Psoas muscle (tissue), 8 donors: ENCODE measurements around the gene LYPLA2. TPM values are rescaled to one million over a fixed set of nuclear protein-coding genes. Genes with fewer than 3 reads are reported as not detected.
"Not testable (repeated sequence)": the region's sequence is repeated elsewhere in the genome, so short reads cannot be mapped to it uniquely, and the experiment has no call there.

Experiments used
- ATAC-seq, 4 donors: fragments of 200-7000 bp; cut with Tn5 transposase; one replicate each; pipeline ENCODE4 v1.9.1; 2020; ENCODE audit warnings: moderate library complexity in 3 of 4, mild to moderate bottlenecking in 2 of 4
- DNase-seq, 2 donors: peaks; one replicate each; pipeline ENCODE4 v3.0.0-alpha.2; 2020
- H3K27ac ChIP-seq: fragments of 200-600 bp; one replicate; pipeline ENCODE4 v1.8.0; 2022
- H3K27me3 ChIP-seq, 3 donors: fragments of 200-600 bp in 1 of 3; one replicate each; pipeline versions ENCODE4 v1.6.1 to v1.8.0; 2013 to 2022; ENCODE audit warnings: low read length in 2 of 3, mild to moderate bottlenecking in 2 of 3, moderate library complexity in 1 of 3; ENCODE audit not compliant: insufficient read depth in 3 of 3
- H3K36me3 ChIP-seq, 2 donors: fragments of 200-600 bp in 1 of 2; one replicate each; pipeline versions ENCODE4 v1.6.1 to v1.8.0; 2013 to 2022; ENCODE audit warnings: low read depth in 1 of 2, mild to moderate bottlenecking in 1 of 2, moderate library complexity in 1 of 2; ENCODE audit not compliant: insufficient read depth in 1 of 2
- H3K4me1 ChIP-seq: fragments of 200-600 bp; one replicate; pipeline ENCODE4 v1.8.0; 2022
- H3K4me3 ChIP-seq: fragments of 200-600 bp; one replicate; pipeline ENCODE4 v1.8.0; 2022; ENCODE audit warnings: mild to moderate bottlenecking
- H3K9me3 ChIP-seq: fragments of 200-600 bp; one replicate; pipeline ENCODE4 v1.8.0; 2022
- WGBS, 3 donors: extraction: QIAGEN DNeasy Blood & Tissue Kit; methylation state at CpG; one replicate each; pipeline versions ENCODE4 v1.1.6 to v1.1.7; 2013; 5-methylcytosine and 5-hydroxymethylcytosine counted together
- intact Hi-C, 2 donors: fragments of 100-400 bp; cut with DNase I; formaldehyde crosslinking; loops; one replicate each; pipeline versions ENCODE4 v1.11.0 to v1.14.2; 2022
- polyA plus RNA-seq, 3 donors: library from polyadenylated mRNA; stranded (reverse); fragments of 200-250 nt; gene quantifications; one replicate each; pipeline ENCODE4 v1.2.3, GENCODE V29; 2013
- total RNA-seq, 4 donors: library from RNA; stranded (reverse); fragmentation: NEBNext Ultra II Directional in 2 of 4; extraction: Animal tissue kit (Norgen Biotek cat#: 25700) in 2 of 4; gene quantifications; one replicate each; pipeline versions ENCODE4 v1.2.1 to v1.2.4, GENCODE V29; 2021 to 2023
- TF ChIP-seq, protein P1 (sequence below): fragments of 200-600 bp; IDR thresholded peaks from one replicate; pipeline ENCODE4 v1.8.0; 2022; ENCODE audit warnings: antibody characterized with exemption
- donor health status: healthy with polysubstance abuse.
- donor health status: DM: no; HTN: no; CAD: no; lungs with moderate emphysema.
- donor health status: Bipolar disorder and iron deficiency.
- donor health status: healthy.
- donor health status: DM: yes; HTN: yes; CAD: no.
- donor health status: DM: no; HTN: no; CAD: no.
- donor health status: DM: no; HTN: no; CAD: no.
- donor health status: DM: yes; HTN: yes; CAD: no.

Gene LYPLA2
- total and polyA plus RNA-seq, 7 donors, result 24.0 to 97.6 (median 35.2) TPM

DNA sequence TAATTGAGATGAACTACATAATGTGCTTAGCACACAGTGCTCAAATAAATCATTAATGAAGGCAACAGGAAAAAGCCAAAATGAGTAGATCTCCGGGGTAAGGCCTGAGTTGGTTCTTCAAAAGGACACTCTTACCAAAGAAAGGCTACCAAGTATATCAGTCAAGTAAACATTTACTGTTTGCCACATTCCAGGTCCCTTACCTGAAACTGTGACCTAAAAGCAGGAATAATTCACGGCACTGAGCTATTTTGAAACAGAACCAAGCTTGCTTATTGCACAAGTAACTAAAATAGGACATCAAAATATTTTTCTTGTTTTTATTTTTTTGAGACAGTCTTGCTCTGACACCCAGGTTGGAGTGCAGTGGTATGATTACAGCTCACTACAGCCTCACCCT, 14.7 kb upstream of the LYPLA2 start:
- ATAC-seq, result no peak
- intact Hi-C loops, result loop anchor here in 1 of 2 donors (5.0 kb wide), 1 partner anchor 141 kb away; no protein-coding TSS in a partner anchor
- Histone ChIP-seq H3K27ac (no peak overlapping the region), H3K36me3 (peaks cover 5 to 23% of the 10 kb centered on the region in 2 donors), H3K4me3 (no peak overlapping the region), H3K4me1 (peaks cover 37% of the 10 kb centered on the region), H3K9me3 (no peaks in the 10 kb centered on the region), H3K27me3 (no peaks in the 10 kb centered on the region)
- TF ChIP-seq, protein P1, sequence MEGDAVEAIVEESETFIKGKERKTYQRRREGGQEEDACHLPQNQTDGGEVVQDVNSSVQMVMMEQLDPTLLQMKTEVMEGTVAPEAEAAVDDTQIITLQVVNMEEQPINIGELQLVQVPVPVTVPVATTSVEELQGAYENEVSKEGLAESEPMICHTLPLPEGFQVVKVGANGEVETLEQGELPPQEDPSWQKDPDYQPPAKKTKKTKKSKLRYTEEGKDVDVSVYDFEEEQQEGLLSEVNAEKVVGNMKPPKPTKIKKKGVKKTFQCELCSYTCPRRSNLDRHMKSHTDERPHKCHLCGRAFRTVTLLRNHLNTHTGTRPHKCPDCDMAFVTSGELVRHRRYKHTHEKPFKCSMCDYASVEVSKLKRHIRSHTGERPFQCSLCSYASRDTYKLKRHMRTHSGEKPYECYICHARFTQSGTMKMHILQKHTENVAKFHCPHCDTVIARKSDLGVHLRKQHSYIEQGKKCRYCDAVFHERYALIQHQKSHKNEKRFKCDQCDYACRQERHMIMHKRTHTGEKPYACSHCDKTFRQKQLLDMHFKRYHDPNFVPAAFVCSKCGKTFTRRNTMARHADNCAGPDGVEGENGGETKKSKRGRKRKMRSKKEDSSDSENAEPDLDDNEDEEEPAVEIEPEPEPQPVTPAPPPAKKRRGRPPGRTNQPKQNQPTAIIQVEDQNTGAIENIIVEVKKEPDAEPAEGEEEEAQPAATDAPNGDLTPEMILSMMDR, result no peak
- DNase-seq, result no peak
- WGBS, 3 donors, result 79 to 87% (median 83%) methylated on average over 2 of the region's 2 CpGs

DNA sequence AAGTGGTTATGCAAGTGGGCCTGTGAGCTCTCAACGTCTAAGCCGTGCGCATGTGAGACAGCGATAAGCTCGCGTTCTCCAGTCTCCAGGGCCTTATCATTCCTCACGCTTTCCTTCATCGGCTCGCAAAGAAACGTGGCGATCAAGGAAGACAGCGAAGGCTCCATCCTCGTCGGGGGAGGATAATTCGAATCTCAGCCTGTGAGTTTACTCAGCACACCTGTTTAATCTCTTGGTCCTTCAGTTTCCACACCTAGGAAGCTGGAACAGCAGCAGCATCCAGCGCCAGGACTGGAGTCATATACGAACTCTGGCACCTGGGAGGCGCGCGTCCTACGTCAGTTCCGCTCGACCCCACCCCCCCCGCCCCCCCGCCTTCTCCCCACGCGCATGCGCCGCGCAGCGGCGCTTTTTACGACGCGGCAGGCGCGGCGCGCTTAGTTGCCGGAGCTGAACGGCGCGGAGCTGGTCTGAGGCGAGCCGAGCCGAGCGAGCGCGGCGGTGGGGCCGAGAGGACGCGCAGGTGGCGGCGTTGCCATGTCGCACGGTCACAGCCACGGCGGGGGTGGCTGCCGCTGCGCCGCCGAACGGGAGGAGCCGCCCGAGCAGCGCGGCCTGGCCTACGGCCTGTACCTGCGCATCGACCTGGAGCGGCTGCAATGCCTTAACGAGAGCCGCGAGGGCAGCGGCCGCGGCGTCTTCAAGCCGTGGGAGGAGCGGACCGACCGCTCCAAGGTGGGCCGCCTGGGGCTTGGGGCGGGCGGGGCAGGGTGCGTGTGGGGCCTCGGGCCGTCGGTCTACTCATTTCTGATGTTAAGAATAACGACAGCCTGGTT, 12.7 kb upstream of the LYPLA2 start, which contains the start of gene PITHD1:
TSS of gene PITHD1 (plus strand) at position 440 of the 836 bp plus-strand sequence. CDS start at position 538, 98 bp downstream.
- 0 to 1% (median 0%) methylated on average over 76 to 89 of the region's 91 CpGs for WGBS, 3 donors
- Histone ChIP-seq H3K9me3 (no peaks in the 10 kb centered on the region), H3K27ac (peak within 1 kb of the TSS; percentile 92), H3K4me3 (peak within 1 kb of the TSS; percentile 78), H3K36me3 (peaks cover 5 to 34% of the 10 kb centered on the region in 2 donors), H3K4me1 (peaks cover 33% of the 10 kb centered on the region), H3K27me3 (no peaks in the 10 kb centered on the region)
- TF ChIP-seq, protein P1, result no peak
- intact Hi-C loops, result loop anchor here in 1 of 2 donors (5.0 kb wide), 1 partner anchor 139 kb away; no protein-coding TSS in a partner anchor
- ATAC-seq, result peak; percentile 88 to 93 (median 92)
- DNase-seq, result peak; percentile 81 to 91

DNA sequence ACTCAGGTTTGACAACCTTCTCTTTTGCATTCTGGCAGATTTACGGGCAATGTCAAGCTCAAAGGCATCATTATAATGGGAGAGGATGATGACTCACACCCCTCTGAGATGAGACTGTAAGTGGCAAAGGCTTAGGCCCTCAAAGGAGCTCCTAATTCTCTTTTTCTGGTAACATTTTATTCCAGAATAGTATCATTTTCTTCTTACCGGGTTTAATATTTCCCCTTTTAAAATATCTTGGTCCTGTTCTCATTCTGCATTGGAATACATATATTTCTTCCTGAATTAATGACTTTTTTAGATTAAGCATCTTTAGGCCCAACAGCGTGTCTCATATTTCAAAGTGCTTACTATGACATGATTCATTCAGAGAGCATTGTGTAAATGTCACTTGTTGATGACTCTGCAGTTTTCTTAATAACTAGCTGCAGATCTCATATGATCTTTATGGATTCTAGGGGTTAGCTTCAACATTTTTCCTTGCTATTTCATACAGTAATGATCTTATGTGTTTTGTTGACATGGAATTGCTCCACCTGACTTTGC, 11.0 kb upstream of the LYPLA2 start:
- intact Hi-C loops, result loop anchor here in 1 of 2 donors (5.0 kb wide), 1 partner anchor 137 kb away; no protein-coding TSS in a partner anchor
- peaks cover 33% of the 10 kb centered on the region for H3K4me1 ChIP-seq
- TF ChIP-seq, protein P1, result no peak
- 78 to 79% (median 78%) methylated on average over 3 of the region's 3 CpGs for WGBS, 3 donors
- H3K27me3 ChIP-seq, result no peaks in the 10 kb centered on the region
- no peak for ATAC-seq
- peak overlapping the region; percentile 92 for H3K27ac ChIP-seq
- H3K36me3 ChIP-seq, result peaks cover 8 to 50% of the 10 kb centered on the region in 2 donors
- peak overlapping the region; percentile 78 for H3K4me3 ChIP-seq
- H3K9me3 ChIP-seq, result no peaks in the 10 kb centered on the region
- no peak for DNase-seq

DNA sequence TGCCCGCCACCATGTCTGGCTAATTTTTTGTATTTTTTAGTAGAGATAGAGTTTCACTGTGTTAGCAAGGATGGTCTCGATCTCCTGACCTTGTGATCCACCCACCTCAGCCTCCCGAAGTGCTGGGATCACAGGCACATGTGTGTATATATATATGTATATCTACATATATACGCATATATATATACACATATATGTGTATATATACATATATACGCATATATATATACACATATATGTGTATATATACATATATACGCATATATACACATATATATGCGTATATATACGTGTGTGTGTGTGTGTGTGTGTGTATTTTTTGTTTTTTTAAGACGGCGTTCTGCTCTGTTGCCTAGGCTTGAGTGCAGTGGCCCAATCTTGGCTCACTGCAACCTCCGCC, 7.8 kb upstream of the LYPLA2 start:
- H3K4me1 ChIP-seq, result peaks cover 18% of the 10 kb centered on the region
- DNase-seq, ATAC-seq, H3K27ac ChIP-seq, H3K27me3 ChIP-seq, intact Hi-C loops, H3K9me3 ChIP-seq, H3K4me3 ChIP-seq: not testable (repeated sequence)
- 90 to 96% (median 95%) methylated on average over 11 of the region's 11 CpGs for WGBS, 3 donors
- H3K36me3 ChIP-seq, result peaks cover 14 to 83% of the 10 kb centered on the region in 2 donors

DNA sequence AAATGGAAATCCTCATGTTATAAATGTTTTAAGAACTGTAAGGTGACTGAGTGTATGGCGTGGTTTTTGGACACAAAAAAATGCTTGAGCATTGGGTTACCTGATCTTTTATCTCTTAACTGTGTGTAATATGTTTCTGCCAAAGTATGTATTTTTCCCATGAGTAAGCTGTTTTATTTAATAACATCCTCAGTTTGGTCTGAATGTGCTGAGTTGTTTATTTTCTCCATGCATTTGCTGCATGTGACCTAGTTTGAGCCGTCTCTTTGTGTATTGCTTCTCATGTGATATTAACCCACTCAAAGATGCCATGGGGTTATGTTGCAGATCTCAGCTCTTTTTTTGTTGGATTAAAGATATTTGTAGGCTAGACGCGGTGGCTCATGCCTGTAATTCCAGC, 6.1 kb upstream of the LYPLA2 start:
- H3K9me3 ChIP-seq, result no peaks in the 10 kb centered on the region
- TF ChIP-seq, protein P1, result no peak
- H3K4me1 ChIP-seq, result peaks cover 8% of the 10 kb centered on the region
- no peak overlapping the region for H3K4me3 ChIP-seq
- 77 to 86% (median 81%) methylated on average over 4 of the region's 4 CpGs for WGBS, 3 donors
- H3K36me3 ChIP-seq, result peaks cover 14 to 86% of the 10 kb centered on the region in 2 donors
- DNase-seq, result no peak
- ATAC-seq, result no peak
- H3K27ac ChIP-seq, result no peak overlapping the region
- H3K27me3 ChIP-seq, result no peaks in the 10 kb centered on the region
- intact Hi-C loops, result no loop called here
